AG04450 (cell line): Measurements from ENCODE around the gene HIVEP3. TPM values are rescaled to one million over a fixed set of nuclear protein-coding genes. Genes with fewer than 3 reads are reported as not detected.

Source experiments
- CTCF ChIA-PET: fragments of 300-600, 350-600 bp; formaldehyde crosslinking; extraction: SDS; loops from one replicate; lab custom pipeline; 2022; ENCODE audit warnings: antibody characterized with exemption, inconsistent platforms; lab: Charles Lee
- POLR2A ChIA-PET: fragments of 350-600 bp; formaldehyde crosslinking; extraction: SDS; loops from one replicate; lab custom pipeline; 2021; ENCODE audit warnings: antibody characterized with exemption, inconsistent platforms; lab: Yijun Ruan, JAX
- DNase-seq: peaks from one replicate; pipeline ENCODE4 v3.0.0-alpha.2; 2011; ENCODE audit warnings: low read depth, low spot score
- H3K27ac ChIP-seq: one replicate; pipeline ENCODE4 v1.5.1; 2012; ENCODE audit warnings: low read depth, low read length, control low read depth
- H3K27me3 ChIP-seq: one replicate; pipeline ENCODE4 v1.6.0; 2012; ENCODE audit warnings: low read length; ENCODE audit not compliant: control insufficient read depth, insufficient read depth
- H3K4me3 ChIP-seq: 2 replicates; pipeline ENCODE4 v1.5.1; 2011; ENCODE audit warnings: mild to moderate bottlenecking, low read depth, low read length, control low read depth
- H3K9me3 ChIP-seq: 2 replicates; pipeline ENCODE4 v1.5.1; 2012; ENCODE audit warnings: low read length; ENCODE audit not compliant: control insufficient read depth, insufficient read depth
- CTCF ChIP-seq: IDR thresholded peaks from 2 replicates; pipeline ENCODE4 v1.5.1; 2011; ENCODE audit warnings: low read depth, low read length, control low read depth, inconsistent platforms
- polyA plus RNA-seq: library from polyadenylated mRNA; depleted of rRNA; stranded (reverse); fragments of >200 nt; gene quantifications from 2 replicates; pipeline ENCODE4 v1.2.3, GENCODE V29; 2011

Gene HIVEP3
- polyA plus RNA-seq, 1 experiment = 4.8 TPM

DNA sequence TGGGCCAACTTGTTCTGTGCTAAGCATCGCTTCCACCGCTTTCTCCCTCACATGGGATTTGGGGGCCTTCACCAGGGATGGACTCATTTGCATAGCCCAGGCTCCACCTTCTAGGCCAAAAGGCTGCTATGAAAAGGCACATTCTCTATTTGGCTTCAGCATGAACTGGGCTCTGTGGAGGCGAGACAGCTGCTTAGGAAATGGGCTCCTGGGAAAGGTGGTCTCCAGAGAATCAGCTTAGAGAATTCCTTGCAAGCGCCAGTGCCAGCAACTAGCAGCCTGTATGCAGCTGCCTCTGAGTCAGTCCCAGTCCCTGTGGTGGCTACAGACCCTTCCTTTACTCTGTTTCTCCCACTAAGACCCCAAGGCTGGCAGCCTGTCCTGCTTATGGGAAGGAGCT lies 214.5 kb downstream of the HIVEP3 start:
- TF ChIP-seq CTCF = no peak
- ChIA-PET CTCF (interaction anchor here (1.4 kb wide), 1 partner anchor 131 kb away, joined by 3 read pairs; no protein-coding TSS in a partner anchor), POLR2A (no interaction called here)
- no peak overlapping the region for H3K27ac ChIP-seq
- H3K9me3 ChIP-seq = no peaks in the 10 kb centered on the region
- H3K4me3 ChIP-seq = no peak overlapping the region
- peaks cover 2% of the 10 kb centered on the region for H3K27me3 ChIP-seq
- DNase-seq = no peak

DNA sequence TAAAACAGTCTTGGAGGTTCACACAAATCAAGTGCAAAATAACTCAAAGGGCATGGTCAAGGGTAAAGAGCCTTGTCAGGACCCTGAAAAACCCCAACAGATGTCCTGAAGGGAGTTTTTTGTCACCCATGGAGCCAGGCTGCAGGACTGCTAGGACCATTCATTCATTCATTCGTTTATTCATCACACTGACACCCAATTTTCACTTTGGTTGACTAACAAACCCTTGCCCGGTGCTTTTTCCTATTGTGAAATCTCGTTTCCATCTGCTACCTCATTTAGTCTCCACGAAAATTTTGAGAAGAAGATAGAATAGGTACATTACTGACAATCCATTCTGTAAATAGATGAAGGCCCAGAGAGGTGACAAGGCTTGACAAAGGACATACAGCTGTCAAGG lies 216.0 kb downstream of the HIVEP3 start:
- Histone ChIP-seq H3K9me3 (no peaks in the 10 kb centered on the region), H3K27ac (no peak overlapping the region), H3K4me3 (no peak overlapping the region), H3K27me3 (peaks cover 2% of the 10 kb centered on the region)
- no peak for DNase-seq
- TF ChIP-seq CTCF = no peak
- ChIA-PET CTCF (no interaction called here), POLR2A (no interaction called here)

DNA sequence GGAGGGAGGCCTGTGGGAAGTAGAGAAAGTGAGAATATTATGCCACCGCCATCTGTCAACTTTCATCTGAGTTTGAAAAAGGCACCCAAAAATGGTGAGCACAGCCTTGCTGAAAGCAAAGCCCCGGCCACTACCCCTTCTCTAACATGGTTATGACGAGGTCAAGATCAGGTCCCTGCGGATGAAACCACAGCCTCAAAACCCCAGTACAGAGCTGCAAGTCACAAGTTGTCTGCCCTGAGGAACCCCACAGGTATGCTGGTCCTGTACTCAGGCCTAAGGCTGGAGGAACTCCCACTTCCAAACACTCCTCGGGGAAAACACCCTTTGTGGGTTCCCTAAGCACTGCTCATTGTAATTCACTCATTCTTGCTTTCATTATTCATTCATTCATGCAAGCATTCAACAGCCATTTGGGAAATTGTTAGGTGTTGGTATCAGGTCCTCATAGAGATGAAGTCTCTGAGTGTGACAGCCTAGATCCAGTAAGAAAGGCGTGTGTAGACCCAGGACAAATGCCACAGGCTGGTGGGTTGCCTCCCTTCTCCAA lies 217.7 kb downstream of the HIVEP3 start:
- H3K27ac ChIP-seq = no peak overlapping the region
- no peak overlapping the region for H3K4me3 ChIP-seq
- CTCF ChIA-PET = no interaction called here
- DNase-seq = no peak
- no peak for TF ChIP-seq CTCF
- H3K27me3 ChIP-seq = peaks cover 2% of the 10 kb centered on the region
- POLR2A ChIA-PET = no interaction called here
- no peaks in the 10 kb centered on the region for H3K9me3 ChIP-seq

GRCh38 chr1:41700581-41700980 lies 218.1 kb downstream of the HIVEP3 start:
- Histone ChIP-seq H3K27me3 (peaks cover 2% of the 10 kb centered on the region), H3K9me3 (no peaks in the 10 kb centered on the region), H3K4me3 (no peak overlapping the region), H3K27ac (no peak overlapping the region)
- no peak for TF ChIP-seq CTCF
- DNase-seq = no peak
- CTCF ChIA-PET = no interaction called here
- POLR2A ChIA-PET = no interaction called here

GRCh38 chr1:41699861-41700248 lies 218.9 kb downstream of the HIVEP3 start:
- DNase-seq = no peak
- ChIA-PET CTCF (no interaction called here), POLR2A (no interaction called here)
- H3K27ac ChIP-seq = no peak overlapping the region
- no peak overlapping the region for H3K4me3 ChIP-seq
- H3K9me3 ChIP-seq = no peaks in the 10 kb centered on the region
- no peak for TF ChIP-seq CTCF
- no peaks in the 10 kb centered on the region for H3K27me3 ChIP-seq
